HAP-1 (cell line): ENCODE data around the gene PAN3.
"Not testable (repeated sequence)": the region's sequence is repeated elsewhere in the genome, so short reads cannot be mapped to it uniquely, and the experiment has no call there.

Experiments
- DNase-seq, 2 experiments: peaks; one replicate each; pipeline ENCODE4 v3.0.0-alpha.2; 2016 to 2020; ENCODE audit warnings: low spot score in 2 of 2
- H3K27me3 ChIP-seq: fragments of 250-450 bp; sonication (Bioruptor Pico); 2 replicates; pipeline ENCODE4 v1.5.1; 2020; ENCODE audit warnings: low read depth, mild to moderate bottlenecking, moderate library complexity
- H3K36me3 ChIP-seq: fragments of 250-450 bp; sonication (Bioruptor Pico); replicated peaks from 2 replicates; pipeline ENCODE4 v1.5.1; 2020; ENCODE audit warnings: mild to moderate bottlenecking
- H3K4me1 ChIP-seq: fragments of 250-450 bp; sonication (Bioruptor Pico); 2 replicates; pipeline ENCODE4 v1.5.1; 2020; ENCODE audit warnings: mild to moderate bottlenecking
- H3K4me3 ChIP-seq: fragments of 250-450 bp; sonication (Bioruptor Pico); 2 replicates; pipeline ENCODE4 v1.5.1; 2020; ENCODE audit warnings: mild to moderate bottlenecking, moderate library complexity
- H3K9me3 ChIP-seq: fragments of 250-450 bp; sonication (Bioruptor Pico); 2 replicates; pipeline ENCODE4 v1.5.1; 2020; ENCODE audit warnings: mild to moderate bottlenecking, moderate library complexity
- in situ Hi-C: fragments of 300-500 bp; cut with MboI; formaldehyde crosslinking; loops from 3 replicates; pipeline ENCODE4 v1.14.3; 2020; ENCODE audit warnings: low sequenced_read_pairs, inconsistent platforms, mixed read lengths

Gene PAN3

DNA sequence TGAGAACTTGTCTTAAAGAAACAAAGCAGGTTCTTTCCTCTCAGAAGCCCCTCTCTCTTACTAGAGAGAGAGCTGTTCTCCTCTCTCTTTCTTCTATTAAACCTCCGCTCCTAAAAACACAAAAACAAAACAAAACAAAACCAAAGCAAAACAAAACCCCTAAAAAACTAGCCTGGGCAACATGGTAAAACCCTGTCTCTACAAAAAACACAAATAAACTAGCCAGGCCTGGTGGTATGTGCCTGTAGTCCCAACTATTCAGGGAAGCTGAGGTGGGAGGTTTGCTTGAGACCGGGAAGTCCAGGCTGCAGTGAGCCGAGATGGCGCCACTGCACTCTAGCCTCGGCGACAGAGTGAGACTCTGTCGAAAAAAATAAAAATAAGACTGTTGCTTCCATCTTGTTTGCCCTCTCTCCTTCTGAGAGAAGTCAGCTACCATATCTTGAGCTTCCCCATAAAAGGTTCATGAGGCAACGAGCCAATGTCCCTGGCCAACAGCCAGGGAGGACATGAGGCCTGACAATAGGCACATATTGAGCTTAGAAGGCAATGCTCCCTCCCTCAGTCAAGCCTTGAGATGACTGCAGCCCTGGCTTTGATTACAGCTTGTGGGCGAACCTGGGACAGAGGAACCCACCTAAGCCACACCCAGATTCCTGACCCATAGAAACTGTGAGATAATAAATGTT, 20.5 kb upstream of the PAN3 start:
- Histone ChIP-seq H3K4me3 (no peak overlapping the region), H3K36me3 (no peaks in the 10 kb centered on the region), H3K4me1 (no peaks in the 10 kb centered on the region), H3K27me3 (no peaks in the 10 kb centered on the region), H3K9me3 (no peaks in the 10 kb centered on the region)
- DNase-seq: no peak
- in situ Hi-C loops: no loop called here

DNA sequence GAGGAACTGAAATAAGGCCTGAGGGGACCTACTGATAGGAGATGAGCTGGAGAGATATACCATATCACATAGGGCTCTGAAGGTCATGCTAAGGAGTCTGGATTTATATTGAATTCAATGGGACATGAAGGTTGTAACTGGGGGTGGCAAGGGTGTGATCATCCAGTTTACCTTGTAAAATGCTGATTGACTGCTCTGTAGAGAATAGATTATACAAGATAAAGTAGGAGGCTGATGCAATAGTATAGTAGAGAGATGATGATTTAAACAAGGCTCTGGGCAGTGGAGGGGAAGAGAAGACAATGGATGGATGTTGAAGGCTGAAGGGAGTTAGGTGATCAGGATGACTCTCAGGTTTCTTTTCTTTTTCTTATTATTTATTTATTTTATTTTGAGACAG, 18.0 kb upstream of the PAN3 start:
- in situ Hi-C loops: no loop called here

GRCh38 chr13:28121224-28121623, 17.1 kb upstream of the PAN3 start:
- in situ Hi-C loops: no loop called here
- no peaks in the 10 kb centered on the region for H3K4me1 ChIP-seq
- no peak for DNase-seq
- no peak overlapping the region for H3K4me3 ChIP-seq
- no peaks in the 10 kb centered on the region for H3K27me3 ChIP-seq
- H3K9me3 ChIP-seq: no peaks in the 10 kb centered on the region
- no peaks in the 10 kb centered on the region for H3K36me3 ChIP-seq

More for the DNA sequence above, 18.0 kb upstream of the PAN3 start:
- no peaks in the 10 kb centered on the region for H3K27me3 ChIP-seq
- no peak overlapping the region for H3K4me3 ChIP-seq
- DNase-seq: no peak
- no peaks in the 10 kb centered on the region for H3K4me1 ChIP-seq
- H3K9me3 ChIP-seq: no peaks in the 10 kb centered on the region
- no peaks in the 10 kb centered on the region for H3K36me3 ChIP-seq

GRCh38 chr13:28128030-28128429, 10.3 kb upstream of the PAN3 start:
- H3K4me1 ChIP-seq: no peaks in the 10 kb centered on the region
- DNase-seq: no peak
- H3K36me3 ChIP-seq: no peaks in the 10 kb centered on the region
- no peak overlapping the region for H3K4me3 ChIP-seq
- H3K9me3 ChIP-seq: no peaks in the 10 kb centered on the region
- no peaks in the 10 kb centered on the region for H3K27me3 ChIP-seq
- in situ Hi-C loops: no loop called here

GRCh38 chr13:28128926-28129325, 9.4 kb upstream of the PAN3 start:
- no peak for DNase-seq
- in situ Hi-C loops: no loop called here

DNA sequence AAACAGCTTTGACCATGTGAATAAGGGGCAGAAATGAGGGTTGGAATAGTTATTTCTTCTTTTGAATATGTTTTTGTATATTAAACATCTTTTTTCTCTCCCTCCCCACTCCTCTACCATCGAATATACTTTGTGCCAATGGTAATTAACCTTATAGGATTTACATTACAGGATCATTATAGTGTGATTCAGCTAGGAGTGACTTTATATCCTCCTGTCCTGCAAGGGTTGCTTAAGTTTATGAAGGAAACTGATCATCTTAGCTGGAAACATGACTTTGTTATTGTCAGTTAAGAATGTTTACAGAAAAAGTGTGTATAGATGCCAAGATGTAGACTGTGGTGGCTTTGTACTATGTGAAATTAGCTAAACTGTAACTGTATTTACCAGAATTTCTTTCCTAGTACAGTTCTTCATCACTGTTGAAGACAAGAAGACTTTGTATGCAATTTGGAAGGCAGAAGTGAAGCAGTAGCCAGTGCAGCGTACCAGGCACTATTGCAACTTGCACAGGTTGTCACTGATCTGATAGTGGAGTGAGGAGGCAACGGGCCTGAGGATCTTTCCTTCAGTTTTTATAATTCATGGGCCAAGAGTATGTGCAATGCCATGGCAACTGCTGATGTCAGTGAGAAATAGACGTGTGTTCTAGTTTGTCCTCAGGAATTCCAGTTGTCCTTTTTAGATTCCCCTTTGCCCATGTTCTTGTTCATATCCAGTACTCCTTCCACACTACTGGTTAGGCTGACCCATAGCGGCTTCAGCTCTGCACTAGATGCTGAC, 8.2 kb upstream of the PAN3 start:
- Histone ChIP-seq H3K4me3 (no peak overlapping the region), H3K36me3 (no peaks in the 10 kb centered on the region), H3K4me1 (no peaks in the 10 kb centered on the region), H3K27me3 (no peaks in the 10 kb centered on the region), H3K9me3 (no peaks in the 10 kb centered on the region)
- in situ Hi-C loops: no loop called here
- no peak for DNase-seq

More at GRCh38 chr13:28128926-28129325, 9.4 kb upstream of the PAN3 start:
- H3K4me1 ChIP-seq: no peaks in the 10 kb centered on the region
- no peaks in the 10 kb centered on the region for H3K27me3 ChIP-seq
- no peaks in the 10 kb centered on the region for H3K36me3 ChIP-seq
- no peaks in the 10 kb centered on the region for H3K9me3 ChIP-seq
- no peak overlapping the region for H3K4me3 ChIP-seq

DNA sequence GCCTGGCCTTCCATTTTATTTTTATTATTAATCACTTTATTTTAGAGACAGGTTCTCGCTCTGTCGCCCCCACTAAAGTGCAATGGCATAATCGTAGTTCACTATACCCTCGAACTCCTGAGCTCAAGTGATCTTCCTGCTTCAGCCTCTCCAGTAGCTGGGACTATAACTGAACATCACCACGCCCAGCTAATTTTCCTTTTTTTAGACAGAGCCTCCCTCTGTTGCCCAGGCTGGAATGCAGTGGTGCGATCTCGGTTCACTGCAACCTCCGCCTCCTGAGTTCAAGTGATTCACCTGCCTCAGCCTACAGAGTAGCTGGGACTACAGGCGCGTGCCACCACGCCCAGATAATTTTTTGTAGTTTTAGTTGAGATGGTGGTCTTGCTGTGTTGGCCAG, 6.7 kb upstream of the PAN3 start:
- no peaks in the 10 kb centered on the region for H3K4me1 ChIP-seq
- in situ Hi-C loops: no loop called here

DNA sequence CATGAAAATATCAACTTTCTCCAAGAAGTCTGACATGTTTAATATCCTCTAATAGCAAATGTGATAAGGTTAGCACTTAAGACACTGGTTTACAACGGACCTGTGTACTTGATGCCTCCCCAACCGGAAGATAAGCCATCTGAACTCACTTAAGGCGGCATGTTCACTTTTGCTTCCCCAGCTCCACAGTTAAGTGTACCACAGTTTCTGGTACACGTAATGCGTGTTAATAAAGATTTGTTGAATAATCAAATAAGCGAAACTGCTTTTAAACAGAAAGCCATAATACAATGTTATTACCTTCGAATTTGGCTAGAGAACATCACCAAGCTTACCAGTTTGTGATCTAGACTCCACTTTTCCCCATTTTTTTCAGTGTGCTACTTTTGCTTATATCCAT, 1.4 kb upstream of the PAN3 start:
- Histone ChIP-seq H3K27me3 (no peaks in the 10 kb centered on the region), H3K36me3 (no peaks in the 10 kb centered on the region), H3K9me3 (no peaks in the 10 kb centered on the region), H3K4me3 (peak overlapping the region; percentile 86), H3K4me1 (peaks cover 8% of the 10 kb centered on the region)
- in situ Hi-C loops: no loop called here
- no peak for DNase-seq

More for the DNA sequence above, 6.7 kb upstream of the PAN3 start:
- no peak overlapping the region for H3K4me3 ChIP-seq
- no peaks in the 10 kb centered on the region for H3K9me3 ChIP-seq
- H3K27me3 ChIP-seq: no peaks in the 10 kb centered on the region
- no peaks in the 10 kb centered on the region for H3K36me3 ChIP-seq
- no peak for DNase-seq

- Histone ChIP-seq H3K4me1 (peaks cover 10% of the 10 kb centered on the region), H3K36me3 (no peaks in the 10 kb centered on the region), H3K4me3 (peak overlapping the region; percentile 86), H3K9me3 (no peaks in the 10 kb centered on the region), H3K27me3 (no peaks in the 10 kb centered on the region)
- in situ Hi-C loops: no loop called here
- no peak for DNase-seq
Observed at GRCh38 chr13:28137596-28137995, 749 bp upstream of the PAN3 start.

DNA sequence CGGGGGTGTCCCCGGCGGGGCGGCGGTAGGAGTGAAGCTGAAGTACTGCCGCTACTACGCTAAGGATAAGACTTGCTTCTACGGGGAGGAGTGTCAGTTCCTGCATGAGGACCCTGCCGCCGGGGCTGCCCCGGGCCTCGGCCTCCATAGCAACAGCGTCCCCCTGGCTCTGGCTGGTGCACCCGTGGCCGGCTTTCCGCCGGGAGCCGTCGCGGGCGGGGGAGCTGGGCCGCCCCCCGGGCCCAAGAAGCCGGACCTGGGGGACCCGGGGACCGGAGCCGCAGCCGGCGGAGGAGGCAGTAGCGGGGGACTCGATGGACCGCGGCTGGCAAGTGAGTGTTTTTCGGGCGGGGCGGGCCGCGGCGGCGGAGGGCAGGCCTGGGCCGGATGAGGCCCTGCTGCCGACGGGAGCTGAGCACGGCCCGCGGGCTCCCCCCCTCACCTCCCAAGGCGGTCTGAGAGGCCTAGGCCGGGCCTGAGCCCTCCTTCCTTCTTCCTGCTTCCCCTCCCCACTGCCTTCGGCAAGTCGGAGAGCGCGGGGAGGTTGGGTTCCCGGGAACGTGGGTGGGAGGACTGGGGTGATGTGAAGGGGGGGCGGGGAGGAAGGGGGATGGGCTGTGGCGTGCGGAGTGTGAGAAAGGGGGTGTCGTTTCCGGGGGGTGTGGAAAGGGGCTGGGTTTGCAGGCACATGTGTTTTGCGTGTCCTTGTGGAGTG, 568 bp downstream of the PAN3 start:
- in situ Hi-C loops: no loop called here
- no peaks in the 10 kb centered on the region for H3K36me3 ChIP-seq
- peaks cover 10% of the 10 kb centered on the region for H3K4me1 ChIP-seq
- H3K27me3 ChIP-seq: no peaks in the 10 kb centered on the region
- H3K9me3 ChIP-seq: no peaks in the 10 kb centered on the region
- DNase-seq: peak in 1 of 2 experiments; percentile 89
- H3K4me3 ChIP-seq: peak overlapping the region; percentile 86

GRCh38 chr13:28140433-28141125, 2.2 kb downstream of the PAN3 start:
- no peaks in the 10 kb centered on the region for H3K36me3 ChIP-seq
- H3K4me1 ChIP-seq: peaks cover 10% of the 10 kb centered on the region
- H3K4me3 ChIP-seq: peak overlapping the region; percentile 86
- no peaks in the 10 kb centered on the region for H3K27me3 ChIP-seq
- no peaks in the 10 kb centered on the region for H3K9me3 ChIP-seq
- in situ Hi-C loops: no loop called here
- peak in 1 of 2 experiments; percentile 47 for DNase-seq

DNA sequence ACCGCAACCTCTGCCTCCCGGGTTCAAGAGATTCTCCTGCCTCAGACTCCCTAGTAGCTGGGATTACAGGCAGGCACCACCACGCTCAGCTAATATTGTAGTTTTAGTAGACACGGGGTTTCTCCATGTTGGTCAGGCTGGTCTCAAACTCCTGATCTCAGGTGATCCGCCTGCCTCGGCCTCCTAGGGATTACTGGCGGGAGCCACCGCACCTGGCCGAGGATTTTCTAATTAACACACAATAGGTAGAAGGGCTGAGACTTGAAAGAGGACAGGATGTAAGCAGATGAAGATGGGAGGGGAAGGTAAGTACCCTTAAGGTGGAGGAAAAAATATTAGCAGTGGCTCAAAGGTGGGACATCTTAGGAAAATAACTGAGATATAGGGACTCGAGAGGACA, 3.2 kb downstream of the PAN3 start:
- H3K27me3 ChIP-seq, DNase-seq, H3K4me3 ChIP-seq, in situ Hi-C loops, H3K9me3 ChIP-seq, H3K36me3 ChIP-seq: not testable (repeated sequence)
- H3K4me1 ChIP-seq: peaks cover 10% of the 10 kb centered on the region

DNA sequence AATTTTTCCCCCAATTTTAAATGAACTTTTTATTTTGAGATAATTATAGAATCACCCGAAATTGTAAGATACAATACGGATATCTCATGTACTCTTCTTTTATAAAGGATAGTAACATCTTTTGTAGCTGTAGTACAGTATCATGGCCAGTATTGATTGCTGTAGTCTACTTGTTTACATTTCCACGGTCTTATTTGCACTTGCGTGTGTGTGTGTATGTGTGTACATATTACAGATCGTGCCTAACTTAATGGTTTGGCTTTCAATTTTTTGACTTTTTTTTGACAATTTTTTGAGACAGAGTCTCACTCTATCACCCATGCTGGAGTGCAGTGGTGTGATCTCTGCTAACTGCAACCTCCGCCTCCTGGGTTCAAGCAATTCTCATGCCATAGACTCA, 6.7 kb downstream of the PAN3 start:
- Histone ChIP-seq H3K27me3 (no peaks in the 10 kb centered on the region), H3K4me3 (no peak overlapping the region), H3K36me3 (no peaks in the 10 kb centered on the region), H3K9me3 (no peaks in the 10 kb centered on the region), H3K4me1 (peaks cover 9% of the 10 kb centered on the region)
- in situ Hi-C loops: no loop called here
- DNase-seq: no peak
